ENCODE results near the gene TCEAL2. TPM values are rescaled to one million over a fixed set of nuclear protein-coding genes. Genes with fewer than 3 reads are reported as not detected.

TCEAL2 gene
- polyA plus RNA-seq, 6 donors from 2014 or later: not detected

DNA sequence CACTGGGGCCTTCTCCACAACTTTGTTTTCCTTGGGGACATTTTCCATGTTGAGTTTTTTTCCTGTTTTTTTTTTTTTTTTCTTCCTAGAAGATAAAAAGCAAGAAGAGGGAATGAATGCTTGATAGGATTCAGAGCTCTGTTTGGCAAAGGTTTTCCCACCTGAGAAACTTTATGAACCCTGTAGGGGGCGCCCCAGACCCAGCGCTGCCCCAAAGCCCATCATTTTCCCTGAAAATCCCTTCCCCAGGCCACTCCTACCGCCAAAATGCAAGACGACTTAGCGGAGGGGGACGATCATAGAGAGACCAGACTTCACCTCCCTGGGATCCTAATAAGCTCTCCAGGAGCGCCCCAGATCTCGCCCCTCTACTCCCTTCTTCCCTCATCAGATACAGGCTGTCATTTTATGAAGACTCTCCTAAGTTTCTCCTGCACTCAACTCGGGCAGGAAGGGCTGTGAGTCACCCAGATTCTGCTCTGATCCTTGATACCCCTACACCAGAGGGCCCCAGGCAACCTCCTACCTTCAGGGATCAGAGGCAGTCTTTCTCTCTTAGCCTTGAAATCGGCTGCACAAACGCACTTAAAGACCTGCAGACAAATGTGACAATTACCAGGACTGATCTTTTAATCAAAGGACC lies 28.9 kb downstream of the TCEAL2 start:
- Mint-ChIP-seq H3K36me3 (peaks cover 0 to 5% of the 10 kb centered on the region in 2 donors), H3K9me3 (peaks cover 0 to 7% (median 0%) of the 10 kb centered on the region in 7 donors), H3K4me1 (peaks cover 15 to 20% (median 18%) of the 10 kb centered on the region in 3 donors), H3K4me3 (peak overlapping the region; percentile 68 to 96 (median 92)), H3K27me3 (peaks cover 5 to 40% (median 31%) of the 10 kb centered on the region in 3 donors), H3K27ac (no peak overlapping the region)
- ATAC-seq (ENCODE audit: low read depth in 2 of 2) (no peak), DNase-seq (no peak)

- DNase-seq (peak; percentile 2), ATAC-seq (ENCODE audit: low read depth in 2 of 2) (peak; percentile 38 to 48)
- Mint-ChIP-seq H3K9me3 (peaks cover 0 to 7% (median 0%) of the 10 kb centered on the region in 7 donors), H3K36me3 (peaks cover 0 to 5% of the 10 kb centered on the region in 2 donors), H3K27ac (peak overlapping the region in 5 of 6 donors; percentile 40 to 97 (median 81)), H3K4me3 (peak overlapping the region; percentile 86 to 96 (median 92)), H3K4me1 (peaks cover 15 to 20% (median 18%) of the 10 kb centered on the region in 3 donors), H3K27me3 (peaks cover 4 to 40% (median 29%) of the 10 kb centered on the region in 3 donors)
These were observed 29.7 kb downstream of the TCEAL2 start for GRCh38 chrX:102154900-102155805.

DNA sequence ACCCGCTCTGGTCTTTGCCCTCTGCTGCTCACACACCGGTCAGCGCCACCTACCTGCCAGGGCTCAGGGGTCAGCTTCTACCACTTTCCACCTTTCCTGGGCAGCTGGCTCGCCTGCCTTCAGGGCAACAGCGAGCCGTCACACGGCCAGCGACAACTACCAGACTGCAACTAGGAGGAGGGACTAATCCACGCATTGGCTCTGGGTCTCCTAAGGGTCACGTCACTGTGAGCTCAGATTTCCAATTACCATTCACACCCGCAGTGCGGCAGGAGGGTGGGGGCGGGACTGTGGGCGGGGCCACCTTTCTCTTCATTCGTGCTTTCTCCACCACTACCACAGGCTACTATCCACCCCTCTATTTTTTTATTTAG lies 30.3 kb downstream of the TCEAL2 start, which contains the start of gene BEX5:
BEX5 (minus strand) TSS at position 172 of the 374 bp plus-strand sequence. CDS start 1,712 bp downstream, outside the sequence.
- ATAC-seq (ENCODE audit: low read depth in 2 of 2) (peak; percentile 90), DNase-seq (peak; percentile 12)
- H3K4me3 Mint-ChIP-seq: peak within 1 kb of the TSS; percentile 86 to 96 (median 92)
- H3K9me3 Mint-ChIP-seq: peaks cover 0 to 7% (median 0%) of the 10 kb centered on the region in 7 donors
- H3K36me3 Mint-ChIP-seq: peaks cover 0 to 5% of the 10 kb centered on the region in 2 donors
- peaks cover 15 to 20% (median 18%) of the 10 kb centered on the region in 3 donors for H3K4me1 Mint-ChIP-seq
- peaks cover 5 to 40% (median 30%) of the 10 kb centered on the region in 3 donors for H3K27me3 Mint-ChIP-seq
- peak within 1 kb of the TSS in 5 of 6 donors; percentile 40 to 97 (median 81) for H3K27ac Mint-ChIP-seq

Other genes with a start within 250 kb of the TCEAL2 start
- gene ZMAT1, start 193.7 kb upstream of the TCEAL2 start, polyA plus RNA-seq (ENCODE audit: low read depth in 6 of 6): 10 to 100 TPM in 1 of 6 donors, 1 to 10 TPM in 5; 2.6 to 10.4 (median 6.0) TPM
- gene TCEAL6, start 16.8 kb downstream of the TCEAL2 start, polyA plus RNA-seq (ENCODE audit: low read depth in 6 of 6): not detected
- 1 to 10 TPM in 1 of 6 donors, under 1 TPM in 2, not detected in 3; 0.52 to 1.8 (median 0.96) TPM for gene BEX5, start 30.3 kb downstream of the TCEAL2 start, polyA plus RNA-seq (ENCODE audit: low read depth in 6 of 6)
- not detected for gene TCP11X1, start 89.6 kb downstream of the TCEAL2 start, polyA plus RNA-seq (ENCODE audit: low read depth in 6 of 6)
- gene NXF2, start 121.5 kb downstream of the TCEAL2 start, polyA plus RNA-seq (ENCODE audit: low read depth in 6 of 6): not detected

All from naive B cell (primary cell).